Activated naive CD8-positive, alpha-beta T cell treated with anti-CD3 and anti-CD28 coated beads, Interleukin-2, amount 50 U/mL, for 24 hours (primary cell): ENCODE data around the gene EFHC2.

ENCODE experiments used
- ATAC-seq: fragments of 150-1000 bp; cut with Tn5 transposase; one replicate; pipeline ENCODE4 v1.10.0; 2021
- DNase-seq: peaks from one replicate; pipeline ENCODE4 v3.0.0; 2021
- H3K27ac Mint-ChIP-seq: one replicate; pipeline ENCODE4 v1.8.0; 2021; ENCODE audit warnings: mild to moderate bottlenecking, mixed read lengths
- H3K27me3 Mint-ChIP-seq: one replicate; pipeline ENCODE4 v1.8.0; 2021; ENCODE audit warnings: mixed read lengths
- H3K36me3 Mint-ChIP-seq: one replicate; pipeline ENCODE4 v1.8.0; 2021; ENCODE audit warnings: low read depth, mixed read lengths
- H3K4me1 Mint-ChIP-seq: one replicate; pipeline ENCODE4 v1.8.0; 2021; ENCODE audit warnings: mixed read lengths
- H3K4me3 Mint-ChIP-seq: one replicate; pipeline ENCODE4 v1.8.0; 2021; ENCODE audit warnings: mild to moderate bottlenecking, moderate library complexity, mixed read lengths
- H3K9me3 Mint-ChIP-seq: one replicate; pipeline ENCODE4 v1.8.0; 2021; ENCODE audit warnings: mixed read lengths

Gene EFHC2

GRCh38 chrX:44113337-44113736, 230.1 kb downstream of the EFHC2 start:
- Mint-ChIP-seq H3K27me3 (no peaks in the 10 kb centered on the region), H3K4me3 (no peak overlapping the region), H3K27ac (no peak overlapping the region), H3K4me1 (no peaks in the 10 kb centered on the region), H3K9me3 (no peaks in the 10 kb centered on the region), H3K36me3 (no peaks in the 10 kb centered on the region)
- DNase-seq (no peak), ATAC-seq (no peak)

DNA sequence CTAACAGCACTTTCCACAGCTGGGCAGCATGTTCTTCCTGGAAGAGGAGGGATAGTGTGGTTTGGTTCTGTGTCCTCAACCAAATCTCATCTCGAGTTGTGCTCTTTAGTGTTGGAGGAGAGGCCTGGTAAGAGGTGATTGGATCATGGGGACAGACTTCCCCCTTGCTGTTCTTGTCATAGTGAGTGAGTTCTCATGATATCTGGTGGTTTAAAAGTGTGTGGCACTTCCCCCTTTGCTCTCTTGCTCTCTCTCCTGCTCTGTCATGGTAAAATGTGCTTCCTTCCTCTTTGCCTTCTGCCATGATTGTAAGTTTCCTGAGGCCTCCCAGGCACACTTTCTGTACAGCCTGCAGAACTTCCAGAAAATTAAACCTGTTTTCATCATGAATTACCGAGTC, 236.6 kb downstream of the EFHC2 start:
- ATAC-seq (no peak), DNase-seq (no peak)
- no peaks in the 10 kb centered on the region for H3K4me1 Mint-ChIP-seq
- H3K9me3 Mint-ChIP-seq, result peaks cover 5% of the 10 kb centered on the region
- H3K27me3 Mint-ChIP-seq, result peaks cover 2% of the 10 kb centered on the region
- no peaks in the 10 kb centered on the region for H3K36me3 Mint-ChIP-seq
- no peak overlapping the region for H3K4me3 Mint-ChIP-seq
- no peak overlapping the region for H3K27ac Mint-ChIP-seq

DNA sequence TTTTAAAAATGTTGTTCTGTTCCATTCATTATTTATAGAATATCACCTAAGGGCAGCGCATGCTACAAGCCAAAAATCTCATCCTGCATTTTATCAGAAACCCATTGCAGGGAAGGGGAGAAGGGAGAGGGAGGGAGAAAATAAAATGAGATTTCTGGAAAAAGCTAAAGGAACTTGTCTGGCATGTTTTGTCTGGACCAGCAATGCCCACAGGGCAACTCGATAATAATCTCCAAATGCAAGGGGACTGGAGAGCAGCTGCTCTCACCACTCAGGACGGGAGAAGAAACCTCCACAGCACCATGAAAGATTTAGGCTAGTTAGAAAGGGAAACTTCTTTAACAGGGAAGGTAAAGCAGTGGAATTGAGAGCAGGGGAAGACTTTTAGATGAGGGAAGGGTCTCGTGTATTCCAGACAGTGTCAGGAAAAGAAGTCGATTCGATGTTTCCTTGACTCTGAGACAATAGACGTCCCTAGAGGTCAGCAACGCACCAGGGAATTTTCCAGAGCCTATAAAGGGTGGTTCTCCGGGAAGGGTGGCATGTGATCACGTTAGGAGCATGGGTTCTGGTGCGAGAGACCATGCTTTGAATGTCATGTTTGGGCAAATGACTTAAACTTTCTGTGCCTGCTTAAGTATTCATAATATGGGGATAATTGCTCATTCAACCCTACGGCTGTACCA, 238.1 kb downstream of the EFHC2 start:
- no peaks in the 10 kb centered on the region for H3K36me3 Mint-ChIP-seq
- no peaks in the 10 kb centered on the region for H3K4me1 Mint-ChIP-seq
- peaks cover 5% of the 10 kb centered on the region for H3K9me3 Mint-ChIP-seq
- H3K27me3 Mint-ChIP-seq, result peaks cover 2% of the 10 kb centered on the region
- DNase-seq (no peak), ATAC-seq (no peak)
- no peak overlapping the region for H3K27ac Mint-ChIP-seq
- no peak overlapping the region for H3K4me3 Mint-ChIP-seq

- Mint-ChIP-seq H3K4me3 (no peak overlapping the region), H3K36me3 (no peaks in the 10 kb centered on the region), H3K4me1 (no peaks in the 10 kb centered on the region), H3K27ac (no peak overlapping the region), H3K27me3 (peaks cover 2% of the 10 kb centered on the region), H3K9me3 (peaks cover 5% of the 10 kb centered on the region)
- ATAC-seq (no peak), DNase-seq (no peak)
These were observed 238.8 kb downstream of the EFHC2 start for GRCh38 chrX:44104699-44105098.

DNA sequence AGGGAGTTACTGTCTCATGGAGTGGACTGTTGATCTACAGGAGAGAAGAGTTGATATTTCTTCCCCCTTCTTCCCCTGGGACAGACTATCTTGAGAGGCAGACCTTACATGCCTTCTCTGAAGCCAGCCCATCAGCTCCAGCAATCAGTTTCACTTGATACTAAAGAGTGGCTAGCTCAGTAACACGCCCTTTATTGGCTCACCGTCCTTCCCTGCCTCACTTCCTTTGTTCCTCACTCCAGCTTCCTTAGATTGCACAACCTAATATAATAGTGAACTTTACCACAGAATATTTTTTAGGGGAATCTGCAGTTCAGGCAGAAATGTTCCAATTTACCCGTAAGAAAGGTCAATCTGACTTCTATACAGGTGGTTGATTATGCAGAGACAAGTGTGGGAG, 242.2 kb downstream of the EFHC2 start:
- H3K36me3 Mint-ChIP-seq, result no peaks in the 10 kb centered on the region
- H3K27ac Mint-ChIP-seq, result no peak overlapping the region
- H3K9me3 Mint-ChIP-seq, result no peaks in the 10 kb centered on the region
- H3K4me3 Mint-ChIP-seq, result no peak overlapping the region
- ATAC-seq, result no peak
- DNase-seq, result no peak
- no peaks in the 10 kb centered on the region for H3K4me1 Mint-ChIP-seq
- peaks cover 2% of the 10 kb centered on the region for H3K27me3 Mint-ChIP-seq

- Mint-ChIP-seq H3K4me1 (no peaks in the 10 kb centered on the region), H3K4me3 (no peak overlapping the region), H3K9me3 (no peaks in the 10 kb centered on the region), H3K27me3 (no peaks in the 10 kb centered on the region), H3K27ac (no peak overlapping the region), H3K36me3 (no peaks in the 10 kb centered on the region)
- DNase-seq (no peak), ATAC-seq (no peak)
These were observed 244.1 kb downstream of the EFHC2 start for GRCh38 chrX:44099366-44099765.
